ENCODE results near the gene BCAS1.

- TF ChIP-seq CTCF (conservative IDR thresholded peaks at IDR 0.05) (no peak), EZH2 (IDR thresholded peaks at IDR 0.05; ENCODE audit: low read depth) (no peak)
These were observed 112.1 kb downstream of the BCAS1 start for GRCh38 chr20:53958260-53958659.
